T-helper 2 cell treated with Interferon-gamma antibody and Interleukin-4, amounts not matched to agents 5 μg/mL and 100 μg/mL, for 36 hours (primary cell): ENCODE measurements around the gene STOML1.

Experiments
- DNase-seq: peaks from one replicate; pipeline ENCODE4 v3.0.0; 2021; ENCODE audit warnings: low spot score
- H3K27ac Mint-ChIP-seq: one replicate; pipeline ENCODE4 v1.8.0; 2021; ENCODE audit warnings: mild to moderate bottlenecking, mixed read lengths
- H3K27me3 Mint-ChIP-seq: one replicate; pipeline ENCODE4 v1.8.0; 2021; ENCODE audit warnings: low read depth, mixed read lengths
- H3K36me3 Mint-ChIP-seq: one replicate; pipeline ENCODE4 v1.8.0; 2021; ENCODE audit warnings: low read depth, mixed read lengths
- H3K4me1 Mint-ChIP-seq: one replicate; pipeline ENCODE4 v1.8.0; 2021; ENCODE audit warnings: low read depth, mixed read lengths
- H3K4me3 Mint-ChIP-seq: one replicate; pipeline ENCODE4 v1.8.0; 2022; ENCODE audit warnings: mild to moderate bottlenecking, moderate library complexity, mixed read lengths
- H3K9me3 Mint-ChIP-seq: one replicate; pipeline ENCODE4 v1.8.0; 2021; ENCODE audit warnings: mixed read lengths

STOML1 gene

GRCh38 chr15:73997986-73998385, 5.9 kb upstream of the STOML1 start:
- no peaks in the 10 kb centered on the region for H3K9me3 Mint-ChIP-seq
- DNase-seq, result no peak
- no peak overlapping the region for H3K27ac Mint-ChIP-seq
- H3K4me3 Mint-ChIP-seq, result peak overlapping the region; percentile 94
- no peaks in the 10 kb centered on the region for H3K27me3 Mint-ChIP-seq
- peaks cover 43% of the 10 kb centered on the region for H3K36me3 Mint-ChIP-seq
- peaks cover 42% of the 10 kb centered on the region for H3K4me1 Mint-ChIP-seq

DNA sequence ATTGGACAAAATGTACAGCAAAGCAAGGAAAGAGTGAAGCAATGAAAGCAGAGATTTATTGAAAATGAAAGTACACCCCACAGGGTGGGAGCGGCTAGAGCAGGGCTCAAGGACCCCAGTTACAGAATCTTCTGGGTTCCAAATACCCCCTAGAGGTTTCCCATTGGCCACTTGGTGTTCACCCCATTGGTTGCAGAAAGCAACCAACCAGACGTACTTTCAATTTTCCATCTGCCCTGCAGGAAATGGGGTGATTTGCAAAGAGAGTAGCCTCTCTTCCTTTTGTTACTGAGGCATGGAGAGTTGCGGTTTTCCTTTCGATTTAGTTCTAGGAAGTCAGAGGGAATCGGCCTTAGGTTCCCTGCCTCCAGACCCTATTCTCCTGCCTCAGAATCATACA, 4.8 kb upstream of the STOML1 start:
- peaks cover 38% of the 10 kb centered on the region for H3K36me3 Mint-ChIP-seq
- H3K27ac Mint-ChIP-seq, result peak overlapping the region; percentile 89
- H3K9me3 Mint-ChIP-seq, result no peaks in the 10 kb centered on the region
- H3K4me3 Mint-ChIP-seq, result peak overlapping the region; percentile 94
- peaks cover 49% of the 10 kb centered on the region for H3K4me1 Mint-ChIP-seq
- DNase-seq, result peak; percentile 49
- H3K27me3 Mint-ChIP-seq, result no peaks in the 10 kb centered on the region

GRCh38 chr15:73996267-73996666, 4.2 kb upstream of the STOML1 start:
- no peak for DNase-seq
- peak overlapping the region; percentile 94 for H3K4me3 Mint-ChIP-seq
- H3K9me3 Mint-ChIP-seq, result no peaks in the 10 kb centered on the region
- H3K4me1 Mint-ChIP-seq, result peaks cover 51% of the 10 kb centered on the region
- H3K36me3 Mint-ChIP-seq, result peaks cover 38% of the 10 kb centered on the region
- no peaks in the 10 kb centered on the region for H3K27me3 Mint-ChIP-seq
- peak overlapping the region; percentile 89 for H3K27ac Mint-ChIP-seq

DNA sequence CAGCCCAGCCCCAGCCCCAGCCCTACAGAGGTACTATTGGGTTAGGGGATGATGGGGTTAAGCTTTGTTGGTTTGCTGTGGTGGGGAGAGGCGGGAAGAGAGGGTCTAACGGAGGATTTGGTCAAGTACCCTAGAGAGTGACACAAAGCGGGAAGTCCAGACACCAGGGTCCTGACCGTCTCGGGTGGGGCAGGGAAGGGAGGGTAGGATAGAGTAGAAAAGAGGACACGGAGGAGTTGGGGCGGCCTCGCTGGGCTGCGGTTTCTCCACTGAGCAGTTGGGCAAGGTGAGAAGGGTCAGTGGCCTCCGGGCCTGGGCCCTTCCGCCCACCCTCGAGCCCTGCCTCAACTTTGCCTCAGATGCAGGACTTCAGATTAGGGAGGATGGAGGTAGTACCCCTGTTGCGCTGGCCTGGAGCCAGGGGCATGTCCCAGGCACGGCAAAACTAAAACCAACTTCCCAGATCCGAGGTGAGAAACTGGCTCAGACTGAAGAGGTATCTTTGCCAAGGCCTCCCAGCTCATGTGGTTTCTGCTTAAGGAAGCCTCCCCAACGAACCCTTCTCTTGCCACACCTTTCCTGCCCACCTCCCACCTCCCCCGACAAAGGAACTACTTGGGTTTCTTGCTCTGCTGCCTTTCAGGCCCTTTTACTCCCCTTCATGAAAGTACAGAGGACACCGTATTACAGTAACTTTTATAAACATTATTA, 3.0 kb upstream of the STOML1 start:
- Mint-ChIP-seq H3K4me1 (peaks cover 51% of the 10 kb centered on the region), H3K27me3 (no peaks in the 10 kb centered on the region), H3K4me3 (peak overlapping the region; percentile 94), H3K9me3 (no peaks in the 10 kb centered on the region), H3K27ac (peak overlapping the region; percentile 89), H3K36me3 (peaks cover 31% of the 10 kb centered on the region)
- no peak for DNase-seq

- H3K4me3 Mint-ChIP-seq, result peak within 1 kb of the TSS; percentile 94
- peaks cover 30% of the 10 kb centered on the region for H3K36me3 Mint-ChIP-seq
- peaks cover 53% of the 10 kb centered on the region for H3K4me1 Mint-ChIP-seq
- peak; percentile 96 for DNase-seq
- H3K9me3 Mint-ChIP-seq, result no peaks in the 10 kb centered on the region
- H3K27me3 Mint-ChIP-seq, result no peaks in the 10 kb centered on the region
- H3K27ac Mint-ChIP-seq, result peak within 1 kb of the TSS; percentile 89
Measured at GRCh38 chr15:73994413-73994883, 2.4 kb upstream of the STOML1 start, which contains the start of gene PML. Gene PML, plus strand, starts transcription at chr15:73994716. Its CDS starts 97 bp downstream, at chr15:73994813.

GRCh38 chr15:73993211-73993994, 1.3 kb upstream of the STOML1 start:
- H3K36me3 Mint-ChIP-seq, result peaks cover 22% of the 10 kb centered on the region
- DNase-seq, result no peak
- H3K9me3 Mint-ChIP-seq, result no peaks in the 10 kb centered on the region
- H3K27me3 Mint-ChIP-seq, result no peaks in the 10 kb centered on the region
- peaks cover 46% of the 10 kb centered on the region for H3K4me1 Mint-ChIP-seq
- peak overlapping the region; percentile 89 for H3K27ac Mint-ChIP-seq
- peak overlapping the region; percentile 94 for H3K4me3 Mint-ChIP-seq

DNA sequence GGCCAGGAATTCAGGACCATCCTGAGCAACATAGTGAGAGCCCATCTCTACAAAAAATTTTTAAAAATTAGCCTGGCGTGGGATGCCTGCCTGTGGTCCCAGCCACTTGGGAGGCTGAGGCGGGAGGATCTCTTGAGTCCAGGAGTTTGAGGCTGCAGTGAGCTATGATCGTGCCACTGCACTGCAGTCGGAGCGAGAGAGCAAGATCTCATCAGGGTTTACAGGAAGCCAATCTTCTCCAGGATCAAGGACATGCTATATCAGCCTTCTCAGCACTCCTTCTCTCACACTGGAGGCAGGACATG, 451 bp upstream of the STOML1 start:
- no peak for DNase-seq
- Mint-ChIP-seq H3K4me3 (peak overlapping the region; percentile 80), H3K36me3 (peaks cover 17% of the 10 kb centered on the region), H3K9me3 (no peaks in the 10 kb centered on the region), H3K27ac (peak overlapping the region; percentile 78), H3K4me1 (peaks cover 45% of the 10 kb centered on the region), H3K27me3 (no peaks in the 10 kb centered on the region)

- Mint-ChIP-seq H3K4me3 (peak overlapping the region; percentile 84), H3K36me3 (peaks cover 10% of the 10 kb centered on the region), H3K27me3 (no peaks in the 10 kb centered on the region), H3K9me3 (no peaks in the 10 kb centered on the region), H3K4me1 (peaks cover 33% of the 10 kb centered on the region), H3K27ac (peak overlapping the region; percentile 39)
- DNase-seq, result no peak
Measured at GRCh38 chr15:73991260-73991659, 835 bp downstream of the STOML1 start.

- peak overlapping the region; percentile 84 for H3K4me3 Mint-ChIP-seq
- no peak overlapping the region for H3K27ac Mint-ChIP-seq
- no peaks in the 10 kb centered on the region for H3K9me3 Mint-ChIP-seq
- peaks cover 8% of the 10 kb centered on the region for H3K36me3 Mint-ChIP-seq
- peaks cover 29% of the 10 kb centered on the region for H3K4me1 Mint-ChIP-seq
- no peaks in the 10 kb centered on the region for H3K27me3 Mint-ChIP-seq
- no peak for DNase-seq
Measured at GRCh38 chr15:73990250-73991005, 1.7 kb downstream of the STOML1 start.

DNA sequence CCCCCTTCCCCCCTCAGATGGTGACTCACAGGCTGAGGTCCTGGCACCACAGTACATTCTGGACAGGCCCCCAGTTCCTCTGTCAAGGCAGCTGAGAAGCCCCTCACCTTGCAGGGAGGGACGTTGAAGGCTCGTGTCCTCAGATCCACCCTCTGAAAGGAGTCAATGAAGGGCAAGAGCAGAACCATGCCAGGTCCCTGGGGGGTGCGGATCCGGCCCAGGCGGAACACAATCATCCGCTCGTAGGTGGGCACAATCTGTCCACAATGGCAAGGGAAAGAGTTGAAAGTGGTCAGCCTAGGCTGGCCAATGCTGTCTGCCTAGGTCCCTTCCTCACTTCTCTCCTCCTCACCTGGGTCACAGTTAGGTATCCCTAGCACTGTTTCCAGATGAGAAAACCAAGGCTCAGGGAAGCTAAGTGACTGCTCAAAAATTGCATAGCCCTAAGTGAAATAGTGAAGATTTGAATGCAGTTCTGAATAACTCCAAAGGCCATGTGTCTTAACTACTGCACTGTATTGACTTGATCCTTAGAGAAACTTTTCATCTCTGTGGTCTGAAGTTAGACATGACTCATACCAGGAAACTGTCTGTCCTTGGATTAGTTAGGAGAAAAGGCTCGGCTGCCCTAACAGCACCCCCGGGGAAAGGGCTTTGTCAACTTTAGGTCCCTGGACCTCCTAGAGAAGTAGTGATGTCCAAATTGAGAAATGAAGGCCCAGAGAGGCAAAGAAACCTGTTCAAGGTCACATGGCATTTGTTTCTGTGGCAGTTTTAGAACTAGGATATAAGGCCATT, 2.9 kb downstream of the STOML1 start:
- Mint-ChIP-seq H3K27ac (no peak overlapping the region), H3K4me1 (peaks cover 25% of the 10 kb centered on the region), H3K27me3 (no peaks in the 10 kb centered on the region), H3K4me3 (no peak overlapping the region), H3K36me3 (peaks cover 5% of the 10 kb centered on the region), H3K9me3 (no peaks in the 10 kb centered on the region)
- no peak for DNase-seq

DNA sequence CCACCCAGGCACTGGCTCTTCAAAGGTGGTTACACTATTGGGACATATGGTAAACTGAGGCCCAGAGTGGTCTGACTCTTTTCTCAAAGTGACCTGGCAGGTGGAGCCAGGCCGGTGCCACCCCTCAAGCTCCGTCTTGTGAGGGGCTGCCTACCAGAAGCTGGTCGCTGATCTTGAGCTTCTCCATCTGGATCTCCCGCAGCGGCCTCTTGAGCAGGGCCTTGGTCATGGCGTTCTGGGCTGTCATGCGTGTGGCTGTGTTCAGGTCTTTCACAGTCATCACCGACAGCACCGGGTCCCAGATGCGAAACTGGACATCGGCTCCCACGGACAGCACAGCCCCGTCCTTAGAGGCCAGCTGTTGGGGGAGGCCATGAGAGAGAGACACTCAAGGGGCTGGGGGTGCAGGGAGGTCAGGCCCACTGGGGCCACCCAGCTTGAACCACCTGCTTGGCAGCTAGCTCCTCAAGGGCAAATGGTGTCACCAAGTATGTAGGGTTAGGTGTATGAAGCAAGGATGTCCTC, 3.6 kb downstream of the STOML1 start:
- no peaks in the 10 kb centered on the region for H3K27me3 Mint-ChIP-seq
- H3K36me3 Mint-ChIP-seq, result peaks cover 7% of the 10 kb centered on the region
- no peak overlapping the region for H3K27ac Mint-ChIP-seq
- H3K9me3 Mint-ChIP-seq, result no peaks in the 10 kb centered on the region
- H3K4me3 Mint-ChIP-seq, result no peak overlapping the region
- no peak for DNase-seq
- peaks cover 18% of the 10 kb centered on the region for H3K4me1 Mint-ChIP-seq

DNA sequence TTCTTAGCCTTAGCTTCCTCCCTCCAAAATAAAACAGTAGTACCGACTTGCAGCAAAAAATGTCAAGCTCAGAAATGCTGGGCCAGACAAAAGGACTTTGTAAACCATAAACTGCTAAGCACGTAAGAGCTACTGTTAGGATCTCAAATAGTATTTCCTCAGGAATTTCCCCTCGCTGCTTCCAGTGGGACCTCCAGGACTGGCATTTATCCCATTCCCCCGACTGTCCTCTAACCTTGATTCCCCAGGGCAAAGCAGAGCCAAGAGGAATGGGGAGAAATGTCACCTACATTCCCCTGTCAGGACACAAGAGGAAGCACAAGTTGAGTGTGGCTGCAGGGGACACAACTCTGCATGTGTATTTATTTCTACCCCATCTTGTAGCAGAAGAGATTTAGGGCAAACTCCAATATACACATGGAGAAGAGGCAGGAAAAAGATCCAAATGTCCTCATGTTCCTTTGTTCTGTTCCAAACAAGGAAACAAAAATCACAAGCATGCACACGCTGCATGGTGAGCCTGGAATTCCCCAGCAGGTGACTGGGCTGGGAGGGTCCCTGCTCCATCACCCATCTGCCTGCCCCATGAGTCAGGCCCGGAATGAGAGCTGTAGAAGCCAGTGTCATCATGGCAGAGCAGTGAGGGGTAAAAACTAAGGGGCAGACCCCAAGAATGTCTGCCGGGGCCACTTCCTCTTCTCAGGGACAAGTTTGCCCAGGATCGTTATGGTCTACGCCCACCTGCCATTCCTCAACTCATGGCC, 4.2 kb downstream of the STOML1 start:
- H3K9me3 Mint-ChIP-seq, result no peaks in the 10 kb centered on the region
- H3K4me1 Mint-ChIP-seq, result peaks cover 15% of the 10 kb centered on the region
- peaks cover 7% of the 10 kb centered on the region for H3K36me3 Mint-ChIP-seq
- no peak for DNase-seq
- no peak overlapping the region for H3K27ac Mint-ChIP-seq
- H3K27me3 Mint-ChIP-seq, result no peaks in the 10 kb centered on the region
- H3K4me3 Mint-ChIP-seq, result no peak overlapping the region

- H3K36me3 Mint-ChIP-seq, result peaks cover 7% of the 10 kb centered on the region
- no peak for DNase-seq
- H3K4me1 Mint-ChIP-seq, result peaks cover 12% of the 10 kb centered on the region
- no peaks in the 10 kb centered on the region for H3K9me3 Mint-ChIP-seq
- no peaks in the 10 kb centered on the region for H3K27me3 Mint-ChIP-seq
- no peak overlapping the region for H3K27ac Mint-ChIP-seq
- no peak overlapping the region for H3K4me3 Mint-ChIP-seq
Measured at GRCh38 chr15:73987250-73987649, 4.8 kb downstream of the STOML1 start.
